ENCODE data around the gene SPAG17.

The SPAG17 gene

GRCh38 chr1:118117521-118117920 is 67.5 kb downstream of the SPAG17 start:
- DNase-seq: no peak

DNA sequence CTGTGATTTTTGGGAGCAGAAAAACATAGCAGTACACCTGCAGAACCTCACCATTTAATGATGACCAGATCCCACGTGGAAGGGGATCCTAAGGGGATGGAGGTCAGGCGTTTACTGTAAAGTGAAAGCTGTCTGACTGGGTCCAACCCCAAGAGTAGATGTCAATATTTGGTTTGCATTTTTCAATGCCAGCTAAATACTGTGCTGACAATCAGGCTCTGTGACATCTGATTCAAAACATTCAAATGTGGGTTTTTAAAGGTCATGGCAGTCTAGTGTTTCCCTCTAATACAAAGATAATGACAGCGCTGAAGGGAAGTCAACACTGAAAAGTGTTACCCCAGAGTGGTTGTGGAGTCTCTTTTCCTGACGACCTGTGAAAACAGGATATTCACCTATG is 68.1 kb downstream of the SPAG17 start:
- no peak for DNase-seq

GRCh38 chr1:118116401-118116800 is 68.6 kb downstream of the SPAG17 start:
- DNase-seq: no peak

GRCh38 chr1:118115567-118116295 is 69.3 kb downstream of the SPAG17 start:
- DNase-seq: no peak

GRCh38 chr1:118113261-118113660 is 71.8 kb downstream of the SPAG17 start:
- no peak for DNase-seq

- DNase-seq: no peak
Observed at GRCh38 chr1:118110580-118110979, 74.4 kb downstream of the SPAG17 start.

DNA sequence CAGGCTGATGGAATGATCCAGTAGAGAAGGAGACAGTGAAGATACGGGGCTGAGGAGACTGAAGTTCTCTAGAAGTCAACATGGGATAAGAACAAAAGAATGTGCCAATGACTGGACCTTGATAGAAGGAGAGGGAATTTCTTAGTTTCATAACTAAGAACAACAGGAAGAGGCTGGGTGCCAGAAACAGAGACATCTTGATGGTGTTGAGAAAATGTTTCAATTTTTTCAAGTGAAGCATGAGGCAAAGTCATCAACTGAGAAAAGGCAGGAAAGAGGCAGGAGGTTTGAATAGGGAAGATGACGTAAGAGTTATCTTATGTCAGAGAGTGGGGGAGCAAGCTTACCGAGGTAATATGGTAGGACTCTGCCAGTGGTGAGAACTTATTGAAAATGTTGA is 80.1 kb downstream of the SPAG17 start:
- DNase-seq: no peak

DNA sequence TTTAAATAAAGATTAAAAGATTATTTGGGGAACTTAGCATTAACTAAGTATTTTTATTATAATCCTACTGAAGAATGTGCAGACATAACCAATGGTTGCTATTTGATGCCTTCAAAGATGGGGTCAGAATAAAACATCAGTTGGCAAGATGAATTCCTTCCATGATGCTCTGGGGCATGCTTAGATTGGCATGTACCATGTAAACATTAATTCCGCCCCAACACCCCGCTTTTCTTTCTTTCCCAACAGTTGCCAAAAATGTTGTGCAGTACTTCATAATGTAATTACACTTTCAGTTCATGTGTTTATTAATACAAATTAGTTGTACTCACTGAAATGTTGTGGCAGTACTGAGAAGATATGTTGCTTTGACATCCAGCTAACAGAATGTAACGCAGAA is 82.6 kb downstream of the SPAG17 start:
- no peak for DNase-seq

GRCh38 chr1:118101999-118102398 is 83.0 kb downstream of the SPAG17 start:
- DNase-seq: no peak

- DNase-seq: no peak
Observed at GRCh38 chr1:118101515-118101844, 83.5 kb downstream of the SPAG17 start.

- no peak for DNase-seq
Observed at GRCh38 chr1:118100686-118101514, 84.1 kb downstream of the SPAG17 start.

DNA sequence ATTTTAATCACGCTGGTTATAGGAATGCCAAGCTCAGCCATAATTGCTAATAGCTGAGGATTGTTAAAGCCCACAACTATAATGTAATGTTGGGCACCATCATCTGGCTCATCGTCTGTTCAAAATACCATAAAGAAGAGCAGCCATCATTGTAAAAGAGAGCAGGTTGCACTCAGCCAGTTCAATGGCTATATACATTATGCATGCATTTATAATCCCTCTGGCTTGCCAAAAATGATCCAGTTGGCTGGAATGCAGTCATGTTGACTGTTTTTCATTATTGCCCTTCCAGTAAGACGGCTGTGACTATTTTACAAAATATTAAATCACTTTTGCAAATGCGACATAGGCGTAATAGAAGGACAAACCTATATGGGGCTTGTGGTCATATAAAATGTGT is 85.3 kb downstream of the SPAG17 start:
- no peak for DNase-seq

- DNase-seq: no peak
Observed at GRCh38 chr1:118097622-118098348, 87.2 kb downstream of the SPAG17 start.

DNA sequence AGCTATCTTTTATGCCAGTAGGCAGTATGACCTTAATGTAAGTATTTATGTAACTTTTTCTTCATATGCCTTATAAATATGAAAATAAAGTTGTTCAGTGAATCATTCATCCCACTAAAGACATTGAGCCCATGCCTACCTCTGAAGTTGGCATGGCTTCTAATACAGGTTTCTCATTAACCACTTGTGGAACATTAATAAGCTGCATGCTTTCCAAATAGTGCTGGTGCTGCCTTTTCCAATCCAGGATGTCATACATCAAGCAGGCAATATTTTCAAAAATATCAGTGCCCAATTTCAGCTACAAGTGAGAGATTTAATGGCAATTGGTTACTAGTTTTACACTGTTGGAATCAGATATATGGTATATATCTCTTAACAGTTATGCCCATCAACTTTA is 92.0 kb downstream of the SPAG17 start:
- no peak for DNase-seq

GRCh38 chr1:118090130-118090529 is 94.9 kb downstream of the SPAG17 start:
- no peak for DNase-seq

DNA sequence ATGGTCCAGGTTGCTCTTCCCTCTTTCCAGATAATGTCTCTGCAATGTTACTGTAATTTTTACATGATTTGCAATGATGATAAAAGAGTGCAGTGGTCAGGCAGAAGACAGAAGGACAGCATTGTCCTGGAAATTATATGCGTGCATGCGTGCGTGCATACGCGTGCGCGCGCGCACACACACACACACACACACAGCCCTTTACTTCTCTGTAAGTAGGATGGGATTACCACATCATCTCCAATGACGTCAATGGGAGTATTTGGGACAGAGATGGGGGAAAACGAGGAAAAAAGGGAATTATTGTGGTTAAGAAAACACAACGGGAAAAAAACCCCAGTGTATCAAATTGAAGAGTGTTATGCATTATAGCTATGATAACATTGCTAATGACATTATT is 99.7 kb downstream of the SPAG17 start:
- DNase-seq: no peak

DNA sequence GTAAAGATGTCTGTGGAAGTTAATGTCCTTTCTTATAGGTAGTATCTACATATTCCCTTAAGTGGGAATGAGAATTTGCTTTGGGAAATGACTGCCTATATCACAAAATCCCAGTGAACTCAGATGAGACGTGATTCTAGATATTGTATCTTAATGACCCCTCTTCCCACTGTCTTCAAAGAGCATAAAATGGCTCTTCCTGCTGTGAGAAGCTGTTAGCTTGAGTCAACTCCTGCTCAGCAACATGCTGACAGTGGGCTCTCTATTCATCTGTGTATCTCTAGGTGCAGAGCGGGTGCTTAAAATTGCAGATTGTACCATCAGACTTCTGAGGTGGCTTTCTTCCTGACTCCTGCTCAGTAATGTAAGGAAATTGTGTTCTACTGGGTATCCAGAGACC is 100.6 kb downstream of the SPAG17 start:
- no peak for DNase-seq

GRCh38 chr1:118082984-118083383 is 102.0 kb downstream of the SPAG17 start:
- no peak for DNase-seq

DNA sequence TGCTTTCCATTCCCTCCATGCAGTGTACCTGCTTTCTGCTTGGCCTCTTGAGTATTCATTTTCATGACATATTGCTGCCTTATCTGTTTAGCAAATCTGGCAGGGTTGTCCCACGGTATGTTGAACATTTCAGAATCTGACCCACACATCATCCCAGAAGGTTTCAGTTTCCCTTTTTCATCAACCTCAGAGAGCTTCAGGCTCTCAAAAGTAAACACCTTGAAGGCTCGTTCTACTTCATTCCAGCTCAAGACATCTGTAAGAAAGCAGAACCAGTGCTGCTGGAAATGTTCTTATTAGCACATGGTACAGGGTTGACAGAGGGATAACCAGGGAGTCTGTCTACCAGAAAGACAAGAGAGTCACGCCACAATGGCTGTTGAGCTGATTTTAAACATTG is 103.6 kb downstream of the SPAG17 start:
- no peak for DNase-seq

DNA sequence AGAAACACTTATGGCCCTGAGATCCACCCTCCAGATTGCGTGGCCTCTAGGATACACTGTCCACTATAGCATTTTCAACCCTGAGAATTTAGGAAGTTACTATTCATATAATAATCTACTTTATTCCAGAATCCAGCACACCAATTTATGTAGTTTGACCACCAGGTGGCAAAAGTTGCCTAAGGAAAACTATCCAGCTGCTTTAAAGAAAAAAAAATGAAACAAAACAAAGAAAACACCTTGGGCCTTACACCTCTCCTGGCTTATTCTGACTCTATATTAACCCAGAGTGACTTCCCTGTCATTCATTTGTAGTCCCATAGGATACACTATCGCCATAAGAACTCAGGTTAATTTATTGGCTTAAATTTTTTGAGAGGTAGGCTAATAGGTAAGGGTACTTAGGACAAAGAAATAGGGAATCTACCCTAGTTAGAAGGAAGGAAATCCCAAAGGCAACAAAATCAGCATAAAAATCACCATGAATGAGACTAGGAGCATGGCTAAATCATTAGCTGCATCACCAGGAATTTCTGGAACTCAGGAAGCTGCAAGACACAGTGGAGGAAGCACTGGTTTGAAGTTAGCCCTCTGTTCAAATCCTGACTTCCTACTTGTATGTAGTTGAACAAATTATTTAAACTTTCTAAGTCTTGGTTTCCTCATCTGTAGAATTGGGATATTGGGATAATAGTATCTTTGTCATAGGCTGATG is 107.5 kb downstream of the SPAG17 start:
- no peak for DNase-seq

- DNase-seq: no peak
Observed at GRCh38 chr1:118075116-118075515, 109.9 kb downstream of the SPAG17 start.

- DNase-seq: no peak
Observed at GRCh38 chr1:118073648-118074435, 111.2 kb downstream of the SPAG17 start.
